Non-pigmented ciliary epithelial cell (primary cell): ENCODE measurements around the gene SSBP4.

Experiments used
- DNase-seq: peaks from one replicate; pipeline ENCODE4 v3.0.0-alpha.2; 2010; ENCODE audit warnings: low read depth

SSBP4 gene

GRCh38 chr19:18468517-18468916, 49.3 kb downstream of the SSBP4 start:
- no peak for DNase-seq

DNA sequence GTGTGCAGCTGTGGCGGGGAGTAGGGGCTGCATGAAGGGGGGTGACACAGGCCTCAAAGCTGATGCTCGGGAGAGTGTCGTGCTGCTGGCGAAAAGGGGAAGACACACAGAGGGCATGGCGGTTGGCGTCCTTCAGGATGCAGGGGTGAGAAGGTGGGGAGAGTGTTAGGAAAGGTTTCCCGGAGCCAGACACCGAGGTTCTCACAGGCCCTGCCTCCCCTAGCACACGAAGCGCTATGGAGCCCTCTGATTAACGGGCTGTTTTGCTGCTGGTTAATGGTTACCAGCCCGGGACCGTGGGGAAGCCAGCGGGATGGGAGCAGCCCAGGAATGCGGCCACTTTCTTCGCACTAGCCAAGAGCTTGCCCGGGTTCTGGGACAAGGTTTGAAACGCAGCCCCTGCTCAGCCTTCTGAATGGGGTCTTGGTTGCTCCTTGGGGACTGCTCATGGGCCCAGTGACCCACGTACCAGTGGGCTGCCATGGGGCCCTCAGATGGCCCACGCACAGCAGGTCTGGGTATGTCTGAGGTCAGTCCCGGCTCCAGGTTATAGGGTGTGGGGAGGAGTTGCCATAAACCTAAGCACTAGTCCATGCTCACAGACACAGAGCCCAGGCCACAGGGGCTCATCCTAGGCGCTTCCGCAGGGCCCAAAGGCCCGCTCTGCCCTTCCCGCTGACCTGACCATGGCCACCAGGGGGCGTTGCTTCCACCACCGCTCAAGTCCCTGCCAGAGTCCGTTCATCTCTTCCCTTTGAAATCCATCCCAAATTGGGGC, 50.1 kb downstream of the SSBP4 start:
- no peak for DNase-seq

GRCh38 chr19:18470787-18471186, 51.6 kb downstream of the SSBP4 start:
- no peak for DNase-seq

GRCh38 chr19:18473003-18473705, 54.0 kb downstream of the SSBP4 start:
- DNase-seq, result no peak

DNA sequence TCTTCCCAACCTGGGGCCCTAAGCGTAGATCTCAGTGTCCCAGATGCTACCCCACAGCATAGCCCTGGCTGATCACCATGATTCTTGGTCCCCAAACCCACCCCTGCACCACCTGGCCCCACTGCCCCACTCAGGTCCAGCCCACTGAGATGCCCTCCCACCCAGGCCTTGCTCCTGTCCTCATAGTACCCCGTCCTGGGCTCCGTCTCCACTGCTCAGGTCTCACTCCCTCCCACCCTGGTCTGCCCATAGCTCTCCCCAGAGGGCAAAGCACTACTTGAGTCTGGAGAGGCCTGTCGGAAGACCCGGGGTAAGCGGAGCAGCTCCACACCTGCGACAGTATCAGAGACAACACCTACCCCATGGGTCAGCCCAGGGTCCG, 54.5 kb downstream of the SSBP4 start:
- no peak for DNase-seq

- no peak for DNase-seq
Observed at GRCh38 chr19:18474366-18474887, 55.2 kb downstream of the SSBP4 start.

DNA sequence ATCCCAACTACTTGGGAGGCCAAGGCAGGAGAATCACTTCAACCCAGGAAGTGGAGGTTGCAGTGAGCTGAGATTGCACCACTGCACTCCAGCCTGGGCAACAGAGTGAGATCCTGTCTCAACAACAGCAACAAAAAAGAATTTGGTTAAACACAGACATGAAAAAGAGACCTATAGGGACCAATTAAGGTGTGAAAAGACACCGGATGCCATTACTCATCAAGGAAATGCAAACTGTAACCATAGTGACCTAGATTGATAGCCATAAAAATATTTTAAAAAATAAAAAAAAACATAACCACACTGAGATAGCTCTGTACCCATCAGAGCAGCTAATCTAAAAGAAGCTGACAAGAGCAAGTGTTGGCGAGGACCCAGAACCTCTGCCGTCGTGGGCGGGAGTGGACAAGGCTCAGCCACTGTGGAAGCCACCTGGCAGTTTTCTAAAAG, 55.8 kb downstream of the SSBP4 start:
- DNase-seq, result no peak

- DNase-seq, result no peak
Observed at GRCh38 chr19:18475762-18476331, 56.6 kb downstream of the SSBP4 start.

- DNase-seq, result no peak
Observed at GRCh38 chr19:18476507-18477041, 57.4 kb downstream of the SSBP4 start.

- no peak for DNase-seq
Observed at GRCh38 chr19:18477042-18477779, 58.0 kb downstream of the SSBP4 start.

GRCh38 chr19:18477974-18478373, 58.8 kb downstream of the SSBP4 start:
- no peak for DNase-seq

- peak; percentile 73 for DNase-seq
Observed at GRCh38 chr19:18478545-18479311, 59.5 kb downstream of the SSBP4 start.

DNA sequence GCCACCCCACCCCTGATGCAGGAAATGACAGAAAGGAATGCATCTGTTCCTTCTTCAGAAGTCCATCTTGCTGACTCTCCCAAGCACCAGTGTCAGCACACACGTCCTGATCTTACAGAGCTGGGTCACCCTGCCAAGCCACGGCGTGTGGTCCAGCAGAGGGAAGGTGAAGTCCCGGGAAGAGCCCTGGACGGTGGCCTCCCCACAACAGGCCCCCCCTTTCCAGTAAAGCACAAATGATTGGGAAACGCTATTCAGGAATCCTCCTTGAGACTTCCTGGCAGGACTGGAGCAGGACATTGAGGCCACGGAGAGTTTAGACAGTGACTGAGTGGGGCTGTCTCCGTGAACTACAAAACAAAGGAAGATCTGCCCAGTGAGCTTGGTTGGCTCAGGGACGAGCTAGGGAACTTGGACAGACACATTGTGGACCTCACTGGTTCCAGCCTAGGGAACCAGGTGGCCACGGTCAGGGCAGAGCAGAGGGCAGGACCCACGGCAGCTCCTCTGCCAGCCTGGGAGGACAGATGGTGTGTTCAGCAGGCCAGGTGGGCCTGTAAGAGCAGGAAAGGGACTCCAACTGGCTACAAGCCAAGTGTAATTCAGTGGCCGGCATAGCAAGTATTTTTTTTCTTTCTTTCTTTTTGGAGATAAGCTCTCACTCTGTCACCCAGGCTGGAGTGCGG, 61.0 kb downstream of the SSBP4 start:
- no peak for DNase-seq

DNA sequence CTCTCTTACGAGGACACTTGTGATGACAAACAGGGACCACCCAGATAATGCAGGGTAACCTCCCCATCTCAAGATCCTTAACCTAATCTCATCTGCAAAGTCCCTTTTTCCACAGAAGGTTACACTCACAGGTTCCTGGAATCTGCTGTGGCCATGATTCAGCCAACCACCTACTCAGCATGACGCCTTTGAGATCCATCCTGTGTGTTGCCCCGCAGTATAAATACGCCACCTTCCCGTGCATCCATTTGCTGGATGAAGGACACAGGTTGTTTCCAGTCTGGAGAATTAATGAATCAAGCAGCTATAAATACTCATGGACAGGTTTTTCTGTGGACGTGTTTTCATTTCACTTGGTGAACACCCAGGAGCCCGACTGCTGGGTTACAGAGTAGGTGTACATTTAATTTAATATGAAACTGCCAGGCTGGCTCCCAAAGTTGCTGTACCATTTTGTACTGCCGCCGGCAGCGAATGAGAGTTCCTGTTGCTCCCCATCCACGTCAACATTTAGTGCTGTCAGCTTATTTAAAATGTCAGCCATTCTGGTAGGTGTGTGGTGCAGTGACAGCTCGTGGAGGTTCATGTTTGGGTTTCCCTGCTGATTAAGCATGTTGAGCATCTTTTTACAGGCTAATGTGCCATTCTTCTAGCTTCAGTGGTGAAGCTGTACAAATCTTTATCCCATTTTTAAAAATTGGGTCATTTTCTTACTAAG, 62.5 kb downstream of the SSBP4 start:
- DNase-seq, result no peak

- DNase-seq, result no peak
Observed at GRCh38 chr19:18483119-18483890, 64.1 kb downstream of the SSBP4 start.
